Activated naive CD8-positive, alpha-beta T cell treated with anti-CD3 and anti-CD28 coated beads for 36 hours (primary cell): ENCODE results near the gene TRAF3. TPM values are rescaled to one million over a fixed set of nuclear protein-coding genes. Genes with fewer than 3 reads are reported as not detected.
"Not testable (repeated sequence)": the region's sequence is repeated elsewhere in the genome, so short reads cannot be mapped to it uniquely, and the experiment has no call there.

Experiments used
- DNase-seq: peaks from one replicate; pipeline ENCODE4 v3.0.0; 2021
- H3K27ac Mint-ChIP-seq: one replicate; pipeline ENCODE4 v1.8.0; 2022; ENCODE audit warnings: mild to moderate bottlenecking, moderate library complexity, mixed read lengths
- H3K27me3 Mint-ChIP-seq: one replicate; pipeline ENCODE4 v1.8.0; 2022; ENCODE audit warnings: mild to moderate bottlenecking, mixed read lengths
- H3K36me3 Mint-ChIP-seq: one replicate; pipeline ENCODE4 v1.8.0; 2021; ENCODE audit warnings: mild to moderate bottlenecking, mixed read lengths
- H3K4me1 Mint-ChIP-seq: one replicate; pipeline ENCODE4 v1.8.0; 2021; ENCODE audit warnings: mixed read lengths
- H3K4me3 Mint-ChIP-seq: one replicate; pipeline ENCODE4 v1.8.0; 2022; ENCODE audit warnings: mild to moderate bottlenecking, moderate library complexity, mixed read lengths
- H3K9me3 Mint-ChIP-seq: one replicate; pipeline ENCODE4 v1.8.0; 2022; ENCODE audit warnings: mixed read lengths
- total RNA-seq, 2 experiments: library from RNA; stranded (reverse); gene quantifications; one replicate each; pipeline ENCODE4 v1.2.3, GENCODE V29; 2021

TRAF3 gene
- total RNA-seq, 2 experiments from 2014 or later = 39.2 to 39.6 TPM

DNA sequence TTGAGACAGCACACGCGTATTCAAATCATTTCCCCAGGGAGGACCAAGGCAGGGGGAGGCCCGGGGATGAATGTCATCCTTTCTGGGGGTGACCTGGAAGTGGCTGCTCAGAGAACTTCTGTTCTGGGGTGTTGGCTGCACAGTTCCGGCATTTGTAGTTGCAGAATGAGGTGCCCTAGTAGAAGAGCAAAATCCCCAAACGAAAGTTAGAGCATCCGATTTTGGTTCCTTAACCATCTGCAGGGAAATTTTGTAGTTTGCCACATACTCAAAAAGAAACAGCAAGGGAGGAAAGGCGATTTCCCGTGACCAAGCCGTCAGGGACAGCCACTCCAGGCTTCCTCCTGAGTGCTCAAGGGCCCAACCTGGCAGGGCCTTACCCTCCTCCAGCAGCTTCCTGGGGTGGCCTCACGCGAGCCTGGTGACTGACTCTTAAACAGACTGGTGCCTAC is 13.0 kb upstream of the TRAF3 start:
- H3K4me1 Mint-ChIP-seq = peaks cover 2% of the 10 kb centered on the region

GRCh38 chr14:102765770-102766169 is 11.5 kb upstream of the TRAF3 start:
- H3K27me3 Mint-ChIP-seq, H3K27ac Mint-ChIP-seq, H3K9me3 Mint-ChIP-seq, H3K4me1 Mint-ChIP-seq, H3K4me3 Mint-ChIP-seq, DNase-seq, H3K36me3 Mint-ChIP-seq: not testable (repeated sequence)

More for the DNA sequence above, 13.0 kb upstream of the TRAF3 start:
- no peak overlapping the region for H3K27ac Mint-ChIP-seq
- H3K9me3 Mint-ChIP-seq = no peaks in the 10 kb centered on the region
- no peaks in the 10 kb centered on the region for H3K27me3 Mint-ChIP-seq
- no peak overlapping the region for H3K4me3 Mint-ChIP-seq
- no peaks in the 10 kb centered on the region for H3K36me3 Mint-ChIP-seq
- no peak for DNase-seq

- H3K27me3 Mint-ChIP-seq = no peaks in the 10 kb centered on the region
- peaks cover 2% of the 10 kb centered on the region for H3K4me1 Mint-ChIP-seq
- no peaks in the 10 kb centered on the region for H3K9me3 Mint-ChIP-seq
- no peak for DNase-seq
- H3K27ac Mint-ChIP-seq = no peak overlapping the region
- no peak overlapping the region for H3K4me3 Mint-ChIP-seq
- no peaks in the 10 kb centered on the region for H3K36me3 Mint-ChIP-seq
These were observed 8.8 kb upstream of the TRAF3 start for GRCh38 chr14:102768223-102769048.

DNA sequence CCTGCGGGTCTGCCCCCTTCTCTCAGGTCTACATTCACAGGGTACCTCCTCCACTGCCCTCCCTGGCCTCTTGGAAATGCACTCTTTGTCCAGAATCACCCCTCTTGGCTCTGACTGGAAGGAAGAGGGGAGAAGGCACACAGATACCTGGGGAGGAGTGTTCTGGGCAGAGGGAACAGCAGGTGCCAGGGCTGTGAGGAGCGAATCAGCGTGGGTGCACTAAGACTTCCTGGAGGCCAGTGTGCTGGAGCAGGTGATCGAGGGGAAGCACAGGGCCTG is 8.3 kb upstream of the TRAF3 start:
- H3K4me1 Mint-ChIP-seq = peaks cover 2% of the 10 kb centered on the region
- H3K27ac Mint-ChIP-seq = no peak overlapping the region
- no peaks in the 10 kb centered on the region for H3K27me3 Mint-ChIP-seq
- no peak overlapping the region for H3K4me3 Mint-ChIP-seq
- no peaks in the 10 kb centered on the region for H3K36me3 Mint-ChIP-seq
- H3K9me3 Mint-ChIP-seq = no peaks in the 10 kb centered on the region
- no peak for DNase-seq

- peaks cover 12% of the 10 kb centered on the region for H3K4me1 Mint-ChIP-seq
- no peak overlapping the region for H3K27ac Mint-ChIP-seq
- H3K4me3 Mint-ChIP-seq = no peak overlapping the region
- H3K27me3 Mint-ChIP-seq = no peaks in the 10 kb centered on the region
- no peaks in the 10 kb centered on the region for H3K36me3 Mint-ChIP-seq
- no peaks in the 10 kb centered on the region for H3K9me3 Mint-ChIP-seq
- DNase-seq = no peak
These were observed 6.8 kb upstream of the TRAF3 start for GRCh38 chr14:102770147-102771123.

GRCh38 chr14:102771144-102771543 is 6.1 kb upstream of the TRAF3 start:
- Mint-ChIP-seq H3K4me3 (no peak overlapping the region), H3K4me1 (peaks cover 17% of the 10 kb centered on the region), H3K27ac (no peak overlapping the region), H3K36me3 (no peaks in the 10 kb centered on the region), H3K27me3 (no peaks in the 10 kb centered on the region), H3K9me3 (no peaks in the 10 kb centered on the region)
- no peak for DNase-seq

- Mint-ChIP-seq H3K4me3 (no peak overlapping the region), H3K9me3 (no peaks in the 10 kb centered on the region), H3K4me1 (peaks cover 21% of the 10 kb centered on the region), H3K36me3 (no peaks in the 10 kb centered on the region), H3K27me3 (no peaks in the 10 kb centered on the region), H3K27ac (no peak overlapping the region)
- no peak for DNase-seq
These were observed 4.3 kb upstream of the TRAF3 start for GRCh38 chr14:102772781-102773570.

GRCh38 chr14:102774391-102775153 is 2.7 kb upstream of the TRAF3 start:
- Mint-ChIP-seq H3K9me3 (no peaks in the 10 kb centered on the region), H3K27ac (peak overlapping the region; percentile 85), H3K36me3 (peaks cover 13% of the 10 kb centered on the region), H3K27me3 (no peaks in the 10 kb centered on the region), H3K4me1 (peaks cover 28% of the 10 kb centered on the region), H3K4me3 (peak overlapping the region; percentile 43)
- DNase-seq = peak; percentile 53

DNA sequence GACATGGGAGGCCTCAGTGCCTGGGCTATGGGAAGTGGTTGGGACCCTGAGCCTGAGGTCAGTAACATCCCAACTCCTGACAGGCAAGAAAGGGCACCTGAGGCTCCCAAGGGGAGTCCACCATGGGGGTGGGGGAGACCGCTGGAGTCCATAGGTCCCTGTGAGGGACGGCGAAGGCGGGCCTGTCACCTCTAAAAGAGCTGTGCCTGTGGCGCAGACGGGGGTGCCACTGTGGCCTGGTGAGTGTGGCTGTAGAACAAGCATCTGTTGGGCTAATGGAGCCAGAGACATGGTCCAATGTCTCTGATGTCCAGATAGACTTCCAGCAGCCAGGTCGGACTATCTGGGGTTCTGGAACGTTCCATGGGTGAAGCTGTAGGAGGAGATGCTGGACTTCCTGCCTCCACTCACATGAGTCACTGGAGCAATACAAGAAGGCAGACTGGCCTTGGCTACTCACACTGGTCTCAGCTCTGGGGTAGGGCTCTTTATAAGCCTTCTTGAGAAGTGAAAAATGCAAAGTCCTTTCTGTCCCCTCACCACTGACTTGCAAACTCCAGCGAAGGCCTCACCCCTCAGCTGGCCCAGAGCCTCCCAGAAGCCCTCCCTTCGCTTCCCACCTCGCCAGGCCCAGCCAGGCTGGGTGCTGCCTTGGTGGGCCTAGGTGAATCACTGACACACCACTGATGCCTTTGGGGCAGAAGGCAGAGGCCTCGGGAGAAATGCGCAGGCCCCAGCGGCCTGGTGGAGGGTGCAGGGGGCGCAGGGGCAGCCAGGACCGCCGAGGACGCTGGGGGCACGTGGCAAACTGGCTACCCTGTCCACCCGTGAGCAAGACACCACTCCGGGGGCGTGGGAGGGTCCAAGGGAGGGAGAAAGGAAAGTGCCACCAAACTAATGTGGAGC is 1.1 kb upstream of the TRAF3 start:
- peak; percentile 14 for DNase-seq
- H3K27ac Mint-ChIP-seq = peak overlapping the region; percentile 92
- peaks cover 43% of the 10 kb centered on the region for H3K4me1 Mint-ChIP-seq
- H3K9me3 Mint-ChIP-seq = no peaks in the 10 kb centered on the region
- no peaks in the 10 kb centered on the region for H3K27me3 Mint-ChIP-seq
- peak overlapping the region; percentile 76 for H3K4me3 Mint-ChIP-seq
- peaks cover 26% of the 10 kb centered on the region for H3K36me3 Mint-ChIP-seq

DNA sequence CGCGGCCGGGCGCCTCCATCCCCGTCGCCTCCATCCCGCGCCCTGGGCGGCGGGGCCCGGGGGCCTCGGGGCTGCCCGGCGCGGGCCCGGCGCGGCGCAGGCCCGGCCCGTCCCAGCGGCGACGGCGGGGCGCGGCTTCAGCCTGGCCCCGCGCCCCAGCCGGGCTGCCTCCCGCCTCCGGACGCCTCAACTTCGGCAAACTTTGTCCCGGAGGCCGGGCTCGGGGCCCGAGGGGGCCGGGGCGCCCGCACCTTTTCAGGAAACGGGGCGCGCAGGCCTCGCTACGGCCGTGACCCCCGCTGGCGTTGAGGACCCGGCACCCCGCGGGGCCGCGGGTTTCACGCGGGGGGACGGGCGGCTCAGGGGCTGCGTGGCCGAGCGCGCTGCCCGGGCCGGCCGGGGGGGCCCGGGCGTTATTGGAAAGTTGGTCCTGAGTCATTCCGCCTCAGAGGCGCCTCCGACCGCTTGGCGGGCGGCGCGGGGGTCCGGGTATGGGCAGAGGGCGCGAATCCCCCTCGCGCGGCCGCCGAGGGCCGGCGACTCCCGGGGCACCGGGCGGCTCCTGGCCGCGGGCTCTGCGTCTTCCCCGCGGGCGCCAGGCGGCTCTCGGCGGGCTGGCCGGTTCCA is 575 bp downstream of the TRAF3 start:
- Mint-ChIP-seq H3K4me3 (peak overlapping the region; percentile 88), H3K36me3 (peaks cover 29% of the 10 kb centered on the region), H3K27ac (peak overlapping the region; percentile 90), H3K27me3 (no peaks in the 10 kb centered on the region), H3K9me3 (no peaks in the 10 kb centered on the region), H3K4me1 (peaks cover 50% of the 10 kb centered on the region)
- peak; percentile 42 for DNase-seq

DNA sequence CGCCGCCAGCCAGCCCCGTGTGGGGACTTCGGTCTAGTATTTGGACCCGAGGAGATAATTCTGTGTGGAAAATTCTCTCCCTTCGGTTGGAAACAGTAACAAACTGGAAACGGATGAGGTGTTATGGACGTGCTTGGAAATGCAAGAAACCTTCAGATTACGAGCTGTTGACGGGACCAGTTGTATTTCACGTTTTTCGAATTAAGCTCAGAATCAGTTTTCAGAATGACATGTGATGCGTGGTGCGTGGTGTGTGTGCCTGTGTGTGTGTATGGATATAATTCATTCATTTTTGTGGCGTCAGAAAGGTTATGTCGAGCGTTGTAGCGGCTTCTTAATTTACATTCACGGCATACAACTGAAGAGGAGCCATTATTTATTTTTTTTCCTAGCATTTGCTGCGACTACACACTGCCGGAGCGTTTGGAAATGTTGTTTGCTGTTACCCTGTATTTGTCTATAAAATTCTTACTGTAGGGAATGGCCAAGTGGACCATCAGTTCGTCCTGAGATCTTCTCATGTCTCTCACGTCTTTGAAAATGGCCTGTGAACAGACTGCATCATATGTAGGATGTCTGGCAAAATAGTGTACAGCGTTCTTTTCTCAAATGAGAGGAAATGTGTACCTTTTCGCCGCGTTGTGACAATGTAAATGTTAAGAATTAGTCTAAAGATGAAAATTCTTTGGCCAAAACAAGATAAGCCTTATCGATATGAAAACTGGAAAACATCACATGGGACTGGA is 1.3 kb downstream of the TRAF3 start:
- Mint-ChIP-seq H3K36me3 (peaks cover 32% of the 10 kb centered on the region), H3K4me1 (peaks cover 56% of the 10 kb centered on the region), H3K27ac (peak overlapping the region; percentile 90), H3K9me3 (no peaks in the 10 kb centered on the region), H3K27me3 (no peaks in the 10 kb centered on the region), H3K4me3 (peak overlapping the region; percentile 88)
- DNase-seq = no peak

DNA sequence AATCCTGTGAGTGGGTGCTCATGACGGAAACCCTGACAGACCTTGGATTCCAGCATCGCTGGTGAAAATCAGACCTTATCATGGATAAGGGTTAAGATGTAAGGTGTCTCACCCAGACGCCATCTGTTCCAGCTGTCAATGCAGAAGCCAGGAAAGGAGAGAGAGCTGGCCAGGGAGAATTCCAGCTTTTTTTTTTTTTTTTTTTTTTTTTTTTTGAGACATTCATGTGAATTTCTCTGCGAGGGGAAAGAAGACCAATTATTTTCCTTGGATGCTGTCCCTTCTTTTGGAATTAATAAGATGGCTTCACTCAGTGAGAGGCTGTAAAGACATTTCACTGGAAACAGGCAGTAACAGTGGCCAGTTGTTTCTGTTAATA is 1.8 kb downstream of the TRAF3 start:
- no peaks in the 10 kb centered on the region for H3K9me3 Mint-ChIP-seq
- no peak for DNase-seq
- H3K4me3 Mint-ChIP-seq = peak overlapping the region; percentile 88
- peaks cover 61% of the 10 kb centered on the region for H3K4me1 Mint-ChIP-seq
- H3K27ac Mint-ChIP-seq = peak overlapping the region; percentile 90
- H3K36me3 Mint-ChIP-seq = peaks cover 32% of the 10 kb centered on the region
- no peaks in the 10 kb centered on the region for H3K27me3 Mint-ChIP-seq
